GM19023 (cell line): Measurements from ENCODE around the gene AP2A1.
A peak's percentile ranks its signal among the peaks of the same experiment; 100 is the strongest.

ENCODE experiments used
- ATAC-seq: cut with Tn5 transposase; IDR thresholded peaks from one replicate; pipeline ENCODE4 v1.9.1; 2021; ENCODE audit warnings: mild to moderate bottlenecking, moderate library complexity; ENCODE audit not compliant: unreplicated experiment

The AP2A1 gene

DNA sequence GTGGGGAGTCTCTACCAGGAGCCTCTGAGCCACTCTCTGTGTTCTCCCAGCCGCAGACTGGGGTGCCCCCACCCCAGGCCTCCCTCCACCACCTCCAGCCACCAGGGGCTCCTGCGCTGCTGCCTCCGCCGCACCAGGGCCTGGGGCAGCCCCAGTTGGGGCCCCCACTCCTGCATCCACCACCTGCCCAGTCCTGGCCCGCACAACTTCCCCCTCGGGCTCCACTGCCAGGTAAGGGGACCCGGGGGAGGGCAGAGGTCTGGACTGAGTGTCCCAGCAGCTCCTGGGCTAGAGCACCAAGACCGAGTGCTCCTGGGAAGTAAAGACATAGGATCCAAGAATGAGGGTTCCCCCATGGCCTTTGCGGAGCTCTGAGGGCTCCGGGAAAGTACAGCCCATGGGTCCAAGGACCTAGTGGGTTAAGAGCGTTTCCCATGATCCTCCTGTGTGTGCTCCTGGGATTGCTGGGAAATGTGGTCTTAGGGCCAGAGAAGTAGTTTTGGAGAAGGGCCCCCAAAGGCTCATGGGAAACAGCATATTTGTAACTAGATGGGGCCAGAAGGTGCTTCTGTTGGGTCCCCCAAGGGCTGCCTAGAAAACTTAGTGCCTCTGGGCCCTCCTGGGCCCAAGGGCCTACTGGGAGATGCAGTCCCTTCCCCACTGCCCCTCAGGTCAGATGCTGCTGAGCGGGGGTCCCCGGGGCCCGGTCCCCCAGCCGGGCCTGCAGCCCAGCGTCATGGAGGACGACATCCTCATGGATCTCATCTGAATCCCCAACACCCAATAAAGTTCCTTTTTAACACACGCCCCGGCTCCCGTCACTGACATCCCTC, 69.6 kb downstream of the AP2A1 start:
- ATAC-seq, result no peak

DNA sequence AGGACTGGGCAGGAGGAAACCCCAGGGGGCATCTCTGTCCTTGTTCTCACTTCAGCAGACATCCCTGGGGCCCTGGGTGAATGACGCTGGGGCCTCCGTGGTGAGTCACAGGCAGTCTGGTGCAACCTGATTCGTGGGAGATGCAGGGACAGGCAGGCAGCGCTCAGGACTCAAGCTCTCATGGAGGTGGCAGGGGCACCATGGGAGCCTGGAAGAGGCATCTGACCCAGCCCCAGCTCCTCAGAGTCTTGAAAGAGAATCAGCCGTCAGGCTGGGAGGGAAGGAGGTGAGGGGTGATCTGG, 70.2 kb downstream of the AP2A1 start:
- ATAC-seq, result no peak

DNA sequence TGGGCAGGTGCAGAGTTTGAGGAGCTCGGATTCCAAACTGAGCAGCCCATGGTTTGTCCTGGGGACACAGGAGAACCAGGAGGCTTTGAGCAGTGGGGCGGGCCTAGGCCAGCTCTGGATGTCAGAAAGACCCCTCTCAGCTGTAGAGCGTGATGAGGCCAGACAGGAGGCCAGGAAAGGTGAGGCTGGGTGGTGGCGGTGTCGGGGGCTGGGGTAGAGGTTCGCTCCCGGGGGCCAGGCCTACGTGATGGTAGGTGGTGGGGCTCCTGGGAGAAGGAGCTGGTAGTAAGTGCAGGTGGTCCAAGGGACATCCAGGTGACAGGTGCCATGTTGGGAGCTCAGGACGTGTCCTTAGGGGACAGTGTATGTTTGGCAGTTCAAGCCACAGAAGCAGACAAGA, 70.6 kb downstream of the AP2A1 start:
- ATAC-seq, result no peak

- ATAC-seq, result no peak
These were observed 72.2 kb downstream of the AP2A1 start for GRCh38 chr19:49838885-49839588.

DNA sequence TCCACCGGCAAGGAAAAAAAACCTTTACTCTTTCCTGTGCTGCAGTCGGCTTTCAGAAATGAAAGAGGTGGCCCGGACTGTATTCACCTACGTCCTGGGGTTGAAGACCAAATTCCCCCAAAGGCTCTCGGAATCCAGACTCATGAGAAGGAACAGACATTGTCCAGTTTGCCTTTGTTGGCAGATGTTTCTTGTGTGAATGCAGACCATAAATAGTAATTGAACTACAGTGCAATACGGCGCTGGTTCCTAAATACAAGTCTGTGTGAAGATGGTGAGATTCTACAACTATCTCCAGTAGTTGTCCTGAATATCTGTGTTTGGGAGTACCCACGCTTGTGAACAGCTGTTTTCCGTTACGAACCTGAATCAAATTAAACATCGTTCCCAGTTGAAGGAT, 72.9 kb downstream of the AP2A1 start:
- ATAC-seq, result no peak

- no peak for ATAC-seq
These were observed 73.5 kb downstream of the AP2A1 start for GRCh38 chr19:49840321-49840720.

- no peak for ATAC-seq
These were observed 74.0 kb downstream of the AP2A1 start for GRCh38 chr19:49840736-49841249.

GRCh38 chr19:49843265-49843664, 76.5 kb downstream of the AP2A1 start:
- no peak for ATAC-seq

DNA sequence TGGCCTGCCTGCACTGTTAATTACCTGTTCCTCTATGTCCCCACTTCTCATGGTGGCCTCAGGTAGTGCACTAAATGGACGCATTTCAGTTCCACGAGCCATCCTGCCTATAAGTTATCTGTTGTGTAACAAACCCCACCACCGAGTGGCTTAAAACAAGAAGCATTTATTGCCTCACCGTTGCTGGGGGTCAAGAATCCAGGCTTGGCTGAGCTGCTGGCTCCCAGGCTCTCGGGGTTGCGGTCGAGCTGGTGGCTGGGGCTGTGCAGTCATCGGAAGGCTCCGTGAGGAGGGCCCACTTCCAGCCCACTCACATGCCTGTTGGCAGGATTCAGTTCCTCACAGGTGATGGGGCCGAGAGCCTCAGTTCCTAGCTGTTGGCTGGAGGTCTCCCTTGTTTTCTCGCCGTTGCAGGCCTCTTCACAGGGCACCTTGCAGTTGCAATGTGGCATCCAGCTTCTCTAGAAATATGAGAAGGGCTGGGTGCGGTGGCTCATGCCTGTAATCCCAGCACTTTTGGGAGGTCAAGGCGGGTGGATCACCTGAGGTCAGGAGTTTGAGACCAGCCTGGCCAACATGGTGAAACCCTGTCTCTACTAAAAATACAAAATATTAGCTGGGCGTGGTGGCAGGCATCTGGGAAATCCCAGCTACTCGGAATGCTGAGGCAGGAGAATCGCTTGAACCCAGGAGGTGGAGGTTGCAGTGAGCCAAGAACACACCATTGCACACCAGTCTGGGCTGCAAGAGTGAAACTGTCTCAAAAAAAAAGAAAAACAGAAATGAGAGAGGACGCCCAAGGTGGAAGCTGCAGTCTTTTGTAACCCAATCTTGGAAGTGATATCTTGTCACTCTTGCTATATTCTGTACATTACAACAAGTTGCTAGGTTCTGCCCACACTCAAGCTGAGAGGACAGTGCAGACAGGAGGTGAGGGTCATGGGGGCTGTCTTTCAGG, 77.6 kb downstream of the AP2A1 start:
- no peak for ATAC-seq

DNA sequence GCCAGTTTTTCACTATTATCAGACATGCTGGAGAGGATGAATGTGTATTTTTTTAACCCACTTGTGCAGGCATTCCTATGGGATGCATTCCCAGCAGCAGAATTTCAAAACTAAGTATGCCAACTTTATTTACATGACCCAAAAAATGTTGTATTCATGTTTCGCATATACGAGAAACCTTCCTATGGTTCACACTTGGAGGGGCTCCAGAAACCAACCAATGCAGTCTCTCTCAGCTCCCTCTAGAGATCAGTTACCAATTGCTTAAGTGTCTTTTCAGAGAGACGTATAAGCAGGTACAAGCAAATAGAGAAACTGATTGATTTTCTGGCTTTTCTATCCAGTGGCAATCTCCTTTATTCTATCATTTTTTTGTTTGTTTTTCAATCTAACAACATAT, 78.6 kb downstream of the AP2A1 start:
- ATAC-seq, result no peak

GRCh38 chr19:49846408-49846807, 79.6 kb downstream of the AP2A1 start:
- no peak for ATAC-seq

- ATAC-seq, result no peak
These were observed 81.2 kb downstream of the AP2A1 start for GRCh38 chr19:49847731-49848696.

GRCh38 chr19:49848938-49849337, 82.1 kb downstream of the AP2A1 start:
- ATAC-seq, result no peak

DNA sequence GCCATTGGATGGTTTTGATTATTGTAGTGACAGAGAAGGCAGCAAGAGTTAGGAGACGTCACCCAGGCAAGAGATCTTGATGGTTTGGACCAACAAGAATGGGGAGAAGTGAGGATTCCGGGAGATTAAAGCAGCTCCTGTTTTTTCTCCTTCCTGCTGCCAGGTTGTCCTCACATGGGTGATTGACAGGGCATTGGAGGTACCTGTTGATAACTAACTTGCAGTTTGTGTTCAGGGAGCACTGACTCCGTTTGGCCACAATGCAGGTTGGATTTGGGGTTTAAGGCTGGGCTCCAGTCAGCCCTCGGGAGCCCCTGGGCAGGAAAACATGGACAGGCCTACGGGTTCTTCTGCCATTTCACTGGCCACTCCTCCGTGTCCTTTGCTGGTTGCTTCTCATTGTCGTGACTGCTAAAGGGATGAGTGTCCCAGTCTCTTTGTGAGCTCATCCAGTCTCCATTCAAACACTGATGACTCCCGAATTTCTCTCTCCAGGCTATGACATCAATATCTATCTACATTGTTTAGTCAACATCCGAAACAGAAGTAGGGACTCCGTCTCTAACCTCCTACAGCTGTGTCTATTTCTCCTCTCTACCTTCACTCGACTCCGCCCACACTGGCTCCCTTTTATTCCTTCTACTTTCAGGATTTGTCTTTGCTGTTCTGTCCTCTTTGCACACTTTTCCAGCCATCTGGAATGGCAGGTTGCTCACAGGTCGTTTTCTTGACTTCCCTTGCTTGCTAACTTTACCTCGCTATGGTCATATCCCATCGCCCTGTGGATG, 82.8 kb downstream of the AP2A1 start:
- ATAC-seq, result no peak

GRCh38 chr19:49850221-49850486, 83.4 kb downstream of the AP2A1 start:
- ATAC-seq, result no peak

DNA sequence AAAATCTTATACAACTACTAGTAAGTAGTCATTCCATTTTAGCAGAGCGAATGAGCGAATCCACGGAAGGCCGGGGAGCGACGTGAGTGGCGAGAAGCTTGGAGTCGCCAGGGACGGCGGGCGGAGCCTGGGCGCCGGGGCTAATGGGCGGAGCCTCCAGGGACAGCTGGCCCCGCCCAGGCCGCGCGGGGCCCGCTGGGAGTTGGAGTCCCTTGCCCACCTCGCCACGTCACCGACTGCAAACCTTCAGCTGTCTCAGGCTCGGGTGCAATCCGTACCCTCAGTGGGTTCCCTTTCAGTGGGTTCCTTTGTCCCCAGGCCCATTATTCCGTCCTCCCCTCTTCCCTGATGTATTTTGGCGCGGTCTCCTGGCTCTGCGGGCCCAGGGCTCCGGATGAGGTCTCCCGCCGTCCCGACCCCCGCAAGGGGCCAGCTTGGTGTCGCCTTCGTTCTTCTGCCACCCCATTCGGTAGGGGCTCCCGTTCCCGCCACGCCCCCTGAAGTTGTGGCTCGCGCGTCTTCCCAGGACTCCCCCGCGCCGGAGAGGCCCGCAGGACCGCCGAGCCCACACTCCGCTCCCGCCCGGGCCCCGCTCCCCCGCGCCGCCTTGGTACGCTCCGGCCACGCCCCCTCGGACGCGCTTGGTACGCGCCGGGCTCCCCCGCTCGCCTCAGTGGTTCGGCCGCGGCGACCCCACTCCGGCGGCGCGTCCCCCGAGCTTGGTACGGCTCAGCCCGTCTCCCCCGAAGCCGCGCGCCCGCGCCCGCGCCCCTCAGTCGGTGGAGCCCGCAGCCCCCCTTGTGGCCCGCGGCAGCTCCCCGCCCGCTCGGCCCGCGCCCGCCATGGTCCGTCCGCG, 83.9 kb downstream of the AP2A1 start, which contains the start of gene PTOV1:
TSS of gene PTOV1 (plus strand) at position 673 of the 856 bp plus-strand sequence.
- peak; percentile 62 for ATAC-seq

- ATAC-seq, result no peak
These were observed 84.9 kb downstream of the AP2A1 start for GRCh38 chr19:49851456-49852259.
